ENCODE measurements around the gene REL.

The REL gene

DNA sequence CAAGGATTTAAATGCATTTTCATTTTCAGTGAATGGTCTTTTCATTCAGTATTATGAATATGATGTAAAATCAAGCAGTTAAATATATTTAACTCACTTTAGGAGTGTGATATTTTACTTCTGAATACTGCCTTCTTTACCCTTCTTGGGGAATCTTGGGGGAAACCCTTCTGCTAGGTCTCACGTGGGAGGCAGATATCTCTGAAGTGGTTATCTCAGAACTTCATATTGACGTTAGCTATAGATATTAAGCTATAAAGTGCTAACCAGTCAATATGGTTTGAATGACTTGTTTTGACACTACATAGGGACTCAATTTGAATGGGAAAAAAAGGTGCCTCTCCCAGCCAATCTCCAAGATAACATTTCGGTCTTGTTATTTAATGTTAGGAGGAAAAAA is 9.8 kb downstream of the REL start:
- H3K9me3 ChIP-seq (ENCODE audit: control insufficient read depth, insufficient read depth, low read depth, low read length): no peaks in the 10 kb centered on the region
- H3K36me3 ChIP-seq (ENCODE audit: control insufficient read depth in 2 of 2, insufficient read depth in 1 of 2, low read length in 2 of 2): peaks cover 14 to 28% of the 10 kb centered on the region in 2 experiments
- CTCF ChIA-PET: no interaction called here
- TF ChIP-seq ZNF16 (tag by site-specific recombination; IDR thresholded peaks at IDR 0.05; ENCODE audit: low read depth) (no peak), ZBTB48 (tag by site-specific recombination; IDR thresholded peaks at IDR 0.05) (no peak), ZNF623 (tag by site-specific recombination; IDR thresholded peaks at IDR 0.05) (no peak), ZNF596 (tag by site-specific recombination; IDR thresholded peaks at IDR 0.05) (no peak), SCRT2 (tag by site-specific recombination; IDR thresholded peaks at IDR 0.05) (no peak), ZNF555 (tag by site-specific recombination; conservative IDR thresholded peaks at IDR 0.05) (no peak), ZFP41 (tag by site-specific recombination; IDR thresholded peaks at IDR 0.05; ENCODE audit: borderline replicate concordance) (no peak), ZNF311 (tag by site-specific recombination; IDR thresholded peaks at IDR 0.05; ENCODE audit: borderline replicate concordance) (no peak)
- TF ChIP-seq, protein P1, sequence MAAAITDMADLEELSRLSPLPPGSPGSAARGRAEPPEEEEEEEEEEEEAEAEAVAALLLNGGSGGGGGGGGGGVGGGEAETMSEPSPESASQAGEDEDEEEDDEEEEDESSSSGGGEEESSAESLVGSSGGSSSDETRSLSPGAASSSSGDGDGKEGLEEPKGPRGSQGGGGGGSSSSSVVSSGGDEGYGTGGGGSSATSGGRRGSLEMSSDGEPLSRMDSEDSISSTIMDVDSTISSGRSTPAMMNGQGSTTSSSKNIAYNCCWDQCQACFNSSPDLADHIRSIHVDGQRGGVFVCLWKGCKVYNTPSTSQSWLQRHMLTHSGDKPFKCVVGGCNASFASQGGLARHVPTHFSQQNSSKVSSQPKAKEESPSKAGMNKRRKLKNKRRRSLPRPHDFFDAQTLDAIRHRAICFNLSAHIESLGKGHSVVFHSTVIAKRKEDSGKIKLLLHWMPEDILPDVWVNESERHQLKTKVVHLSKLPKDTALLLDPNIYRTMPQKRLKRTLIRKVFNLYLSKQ (tag by site-specific recombination; IDR thresholded peaks at IDR 0.05; ENCODE audit: borderline replicate concordance): no peak
- TF ChIP-seq, protein P2, sequence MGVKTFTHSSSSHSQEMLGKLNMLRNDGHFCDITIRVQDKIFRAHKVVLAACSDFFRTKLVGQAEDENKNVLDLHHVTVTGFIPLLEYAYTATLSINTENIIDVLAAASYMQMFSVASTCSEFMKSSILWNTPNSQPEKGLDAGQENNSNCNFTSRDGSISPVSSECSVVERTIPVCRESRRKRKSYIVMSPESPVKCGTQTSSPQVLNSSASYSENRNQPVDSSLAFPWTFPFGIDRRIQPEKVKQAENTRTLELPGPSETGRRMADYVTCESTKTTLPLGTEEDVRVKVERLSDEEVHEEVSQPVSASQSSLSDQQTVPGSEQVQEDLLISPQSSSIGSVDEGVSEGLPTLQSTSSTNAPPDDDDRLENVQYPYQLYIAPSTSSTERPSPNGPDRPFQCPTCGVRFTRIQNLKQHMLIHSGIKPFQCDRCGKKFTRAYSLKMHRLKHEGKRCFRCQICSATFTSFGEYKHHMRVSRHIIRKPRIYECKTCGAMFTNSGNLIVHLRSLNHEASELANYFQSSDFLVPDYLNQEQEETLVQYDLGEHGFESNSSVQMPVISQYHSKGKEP (tag by site-specific recombination; IDR thresholded peaks at IDR 0.05): no peak
- TF ChIP-seq, protein P3, sequence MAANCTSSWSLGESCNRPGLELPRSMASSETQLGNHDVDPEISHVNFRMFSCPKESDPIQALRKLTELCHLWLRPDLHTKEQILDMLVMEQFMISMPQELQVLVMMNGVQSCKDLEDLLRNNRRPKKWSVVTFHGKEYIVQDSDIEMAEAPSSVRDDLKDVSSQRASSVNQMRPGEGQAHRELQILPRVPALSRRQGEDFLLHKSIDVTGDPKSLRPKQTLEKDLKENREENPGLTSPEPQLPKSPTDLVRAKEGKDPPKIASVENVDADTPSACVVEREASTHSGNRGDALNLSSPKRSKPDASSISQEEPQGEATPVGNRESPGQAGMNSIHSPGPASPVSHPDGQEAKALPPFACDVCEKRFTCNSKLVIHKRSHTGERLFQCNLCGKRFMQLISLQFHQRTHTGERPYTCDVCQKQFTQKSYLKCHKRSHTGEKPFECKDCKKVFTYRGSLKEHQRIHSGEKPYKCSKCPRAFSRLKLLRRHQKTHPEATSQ (tag by site-specific recombination; IDR thresholded peaks at IDR 0.05): no peak
- no peak overlapping the region for H3K27ac ChIP-seq (ENCODE audit: extremely low read depth, low read depth, low read length)
- POLR2A ChIA-PET: no interaction called here
- peaks cover 10% of the 10 kb centered on the region for H3K4me1 ChIP-seq (ENCODE audit: control insufficient read depth, insufficient read depth, low read length)
- no peak overlapping the region for H3K4me3 ChIP-seq (ENCODE audit: low read depth, low read length)

DNA sequence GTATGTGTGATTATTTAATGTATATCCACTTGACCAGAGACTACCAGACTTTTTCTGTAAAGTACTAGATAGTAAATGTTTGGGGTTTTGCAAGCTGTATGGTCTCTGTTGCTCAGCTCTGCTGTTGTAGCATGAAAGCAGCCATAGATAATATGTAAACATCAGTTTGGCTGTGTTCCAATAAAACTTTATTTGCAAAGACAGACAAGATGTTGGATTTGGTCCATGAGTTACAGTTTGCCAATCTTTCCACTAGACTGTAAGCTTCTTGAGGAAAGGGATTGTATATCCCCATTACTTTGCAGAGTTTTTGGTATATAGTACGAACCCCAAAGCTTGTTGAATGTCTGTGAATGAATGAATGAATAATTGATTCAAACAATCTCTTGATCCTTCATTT is 17.2 kb downstream of the REL start:
- Histone ChIP-seq H3K9me3 (ENCODE audit: control insufficient read depth, insufficient read depth, low read depth, low read length) (no peaks in the 10 kb centered on the region), H3K36me3 (ENCODE audit: control insufficient read depth in 2 of 2, insufficient read depth in 1 of 2, low read length in 2 of 2) (peaks cover 48 to 63% of the 10 kb centered on the region in 2 experiments), H3K4me3 (ENCODE audit: low read depth, low read length) (no peak overlapping the region), H3K27ac (ENCODE audit: extremely low read depth, low read depth, low read length) (no peak overlapping the region), H3K4me1 (ENCODE audit: control insufficient read depth, insufficient read depth, low read length) (no peaks in the 10 kb centered on the region)
- TF ChIP-seq ZNF10 (tag by site-specific recombination; IDR thresholded peaks at IDR 0.05) (no peak), ZNF324 (tag by site-specific recombination; IDR thresholded peaks at IDR 0.05) (no peak)
- TF ChIP-seq, protein P4, sequence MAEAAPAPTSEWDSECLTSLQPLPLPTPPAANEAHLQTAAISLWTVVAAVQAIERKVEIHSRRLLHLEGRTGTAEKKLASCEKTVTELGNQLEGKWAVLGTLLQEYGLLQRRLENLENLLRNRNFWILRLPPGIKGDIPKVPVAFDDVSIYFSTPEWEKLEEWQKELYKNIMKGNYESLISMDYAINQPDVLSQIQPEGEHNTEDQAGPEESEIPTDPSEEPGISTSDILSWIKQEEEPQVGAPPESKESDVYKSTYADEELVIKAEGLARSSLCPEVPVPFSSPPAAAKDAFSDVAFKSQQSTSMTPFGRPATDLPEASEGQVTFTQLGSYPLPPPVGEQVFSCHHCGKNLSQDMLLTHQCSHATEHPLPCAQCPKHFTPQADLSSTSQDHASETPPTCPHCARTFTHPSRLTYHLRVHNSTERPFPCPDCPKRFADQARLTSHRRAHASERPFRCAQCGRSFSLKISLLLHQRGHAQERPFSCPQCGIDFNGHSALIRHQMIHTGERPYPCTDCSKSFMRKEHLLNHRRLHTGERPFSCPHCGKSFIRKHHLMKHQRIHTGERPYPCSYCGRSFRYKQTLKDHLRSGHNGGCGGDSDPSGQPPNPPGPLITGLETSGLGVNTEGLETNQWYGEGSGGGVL (tag by site-specific recombination; IDR thresholded peaks at IDR 0.05): no peak
- ChIA-PET POLR2A (no interaction called here), CTCF (interaction anchor here (0.7 kb wide), 1 partner anchor 16 kb away, joined by 3 read pairs; no protein-coding TSS in a partner anchor)

DNA sequence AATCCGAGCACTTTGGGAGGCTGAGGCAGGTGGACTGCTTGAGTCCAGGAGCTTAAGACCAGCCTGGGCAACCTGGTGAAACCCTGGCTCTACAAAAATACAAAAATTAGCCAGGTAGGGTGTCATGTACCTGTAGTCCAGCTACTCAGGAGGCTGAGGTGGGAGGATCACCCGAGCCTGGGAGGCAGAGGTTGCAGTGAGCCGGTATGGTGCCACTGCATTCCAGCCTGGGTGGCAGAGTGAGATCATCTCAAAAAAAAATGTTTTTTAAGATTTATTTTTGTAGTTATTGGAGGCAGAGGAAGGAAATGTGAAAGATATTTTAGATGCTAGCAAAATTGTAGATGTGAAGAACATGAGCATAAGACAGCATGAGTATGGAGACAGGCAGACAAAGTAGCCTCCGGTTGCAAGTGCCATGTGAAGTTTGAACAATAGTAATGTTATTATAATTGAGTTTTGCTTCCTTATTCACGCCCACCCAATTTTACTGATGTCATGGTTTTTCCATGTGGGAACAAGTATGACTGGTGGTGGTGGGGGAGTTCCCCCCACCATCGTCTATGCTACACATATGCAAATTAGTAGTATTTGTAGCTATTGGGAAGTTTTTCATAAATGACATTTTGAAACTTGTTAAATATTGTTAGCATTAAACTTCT is 18.0 kb downstream of the REL start:
- peaks cover 50 to 58% of the 10 kb centered on the region in 2 experiments for H3K36me3 ChIP-seq (ENCODE audit: control insufficient read depth in 2 of 2, insufficient read depth in 1 of 2, low read length in 2 of 2)
- H3K4me1 ChIP-seq (ENCODE audit: control insufficient read depth, insufficient read depth, low read length): no peaks in the 10 kb centered on the region
- ChIA-PET CTCF (interaction anchor here (0.6 kb wide), 1 partner anchor 81 kb away, joined by 3 read pairs; no protein-coding TSS in a partner anchor), POLR2A (no interaction called here)
- no peak overlapping the region for H3K27ac ChIP-seq (ENCODE audit: extremely low read depth, low read depth, low read length)
- no peaks in the 10 kb centered on the region for H3K9me3 ChIP-seq (ENCODE audit: control insufficient read depth, insufficient read depth, low read depth, low read length)
- no peak overlapping the region for H3K4me3 ChIP-seq (ENCODE audit: low read depth, low read length)
- TF ChIP-seq ZNF510 (tag by site-specific recombination; IDR thresholded peaks at IDR 0.05; ENCODE audit: insufficient replicate concordance) (no peak), ZNF670 (tag by site-specific recombination; IDR thresholded peaks at IDR 0.05; ENCODE audit: low read depth) (no peak), ZNF677 (tag by site-specific recombination; IDR thresholded peaks at IDR 0.05) (no peak), ZNF514 (tag by site-specific recombination; IDR thresholded peaks at IDR 0.05) (no peak), ZNF585B (tag by site-specific recombination; IDR thresholded peaks at IDR 0.05) (no peak), MYNN (tag by site-specific recombination; IDR thresholded peaks at IDR 0.05; ENCODE audit: borderline replicate concordance) (no peak), ZNF548 (tag by site-specific recombination; IDR thresholded peaks at IDR 0.05) (no peak), KLF9 (tag by site-specific recombination; IDR thresholded peaks at IDR 0.05; ENCODE audit: low read depth) (no peak), OSR2 (tag by site-specific recombination; IDR thresholded peaks at IDR 0.05) (no peak)
- TF ChIP-seq, protein P2 (tag by site-specific recombination; IDR thresholded peaks at IDR 0.05): no peak

Measured in HEK293 (cell line).